Measurements from ENCODE around the gene PRSS3. TPM values are rescaled to one million over a fixed set of nuclear protein-coding genes. Genes with fewer than 3 reads are reported as not detected.
A peak's percentile ranks its signal among the peaks of the same experiment; 100 is the strongest.

Gene PRSS3
- polyA plus RNA-seq, 1 donor (not counting 4 experiments of a cell fraction or from before 2014, with no cell fraction given) = 9.1 TPM

- no peaks in the 10 kb centered on the region for H3K36me3 ChIP-seq (ENCODE audit: control insufficient read depth in 2 of 2, extremely low read depth in 1 of 2, insufficient read depth in 2 of 2, low read length in 2 of 2)
- peak overlapping the region; percentile 82 for H2AFZ ChIP-seq (ENCODE audit: control insufficient read depth, low read length)
- no peaks in the 10 kb centered on the region for H3K79me2 ChIP-seq (ENCODE audit: control insufficient read depth, insufficient read depth, low read length)
- H4K20me1 ChIP-seq (ENCODE audit: control insufficient read depth, extremely low read depth, insufficient read depth, low read length) = no peaks in the 10 kb centered on the region
- H3K4me2 ChIP-seq (ENCODE audit: control insufficient read depth, extremely low read depth, insufficient read depth, low read depth, low read length) = peak overlapping the region; percentile 55
- H3K4me1 ChIP-seq (ENCODE audit: control insufficient read depth, extremely low read depth, insufficient read depth, low read length) = peaks cover 37% of the 10 kb centered on the region
- H3K9me1 ChIP-seq (ENCODE audit: control insufficient read depth, extremely low read depth, insufficient read depth, low read length) = no peaks in the 10 kb centered on the region
- DNase-seq (ENCODE audit: low read depth, low spot score) (no peak), FAIRE-seq (peak; percentile 92)
- H3K9ac ChIP-seq (ENCODE audit: control insufficient read depth, extremely low read depth, insufficient read depth, low read length) = peak overlapping the region; percentile 24
- peak overlapping the region; percentile 45 for H3K27ac ChIP-seq (ENCODE audit: control insufficient read depth, insufficient read depth, low read length)
- no peaks in the 10 kb centered on the region for H3K9me3 ChIP-seq (ENCODE audit: control insufficient read depth, low read depth, low read length)
- no peaks in the 10 kb centered on the region for H3K27me3 ChIP-seq (ENCODE audit: control insufficient read depth, extremely low read depth, insufficient read depth, low read length)
- dilution Hi-C loops (cut with MboI; ENCODE audit: extremely low pct_ligation_motif_present, low sequenced_read_pairs) = no loop called here
- no peak for TF ChIP-seq EZH2 (IDR thresholded peaks at IDR 0.05; ENCODE audit: low read length)
- peak; percentile 67 to 80 (median 79) for TF ChIP-seq CTCF (optimal IDR thresholded peaks at IDR 0.05 in 1 of 3, IDR thresholded peaks at IDR 0.05 in 1 of 3, conservative IDR thresholded peaks at IDR 0.05 in 1 of 3; ENCODE audit: extremely low read depth in 1 of 3, insufficient read depth in 2 of 3, low read length in 3 of 3)
- H3K4me3 ChIP-seq (ENCODE audit: control insufficient read depth in 2 of 3, extremely low read depth in 1 of 3, insufficient read depth in 2 of 3, low read depth in 1 of 3, low read length in 3 of 3) = peak overlapping the region in 2 of 3 experiments; percentile 23 to 47
Observed at GRCh38 chr9:33778700-33779351, 16.5 kb upstream of the PRSS3 start.

- H3K9me3 ChIP-seq (ENCODE audit: control insufficient read depth, low read depth, low read length) = no peaks in the 10 kb centered on the region
- dilution Hi-C loops (cut with MboI; ENCODE audit: extremely low pct_ligation_motif_present, low sequenced_read_pairs) = no loop called here
- no peak for FAIRE-seq
- no peak overlapping the region for H3K4me3 ChIP-seq (ENCODE audit: control insufficient read depth in 2 of 3, extremely low read depth in 1 of 3, insufficient read depth in 2 of 3, low read depth in 1 of 3, low read length in 3 of 3)
- no peaks in the 10 kb centered on the region for H3K79me2 ChIP-seq (ENCODE audit: control insufficient read depth, insufficient read depth, low read length)
- peaks cover 31% of the 10 kb centered on the region for H3K4me1 ChIP-seq (ENCODE audit: control insufficient read depth, extremely low read depth, insufficient read depth, low read length)
- H3K36me3 ChIP-seq (ENCODE audit: control insufficient read depth in 2 of 2, extremely low read depth in 1 of 2, insufficient read depth in 2 of 2, low read length in 2 of 2) = no peaks in the 10 kb centered on the region
- H3K27ac ChIP-seq (ENCODE audit: control insufficient read depth, insufficient read depth, low read length) = peak overlapping the region; percentile 47
- no peaks in the 10 kb centered on the region for H4K20me1 ChIP-seq (ENCODE audit: control insufficient read depth, extremely low read depth, insufficient read depth, low read length)
- TF ChIP-seq CTCF (optimal IDR thresholded peaks at IDR 0.05 in 1 of 3, IDR thresholded peaks at IDR 0.05 in 1 of 3, conservative IDR thresholded peaks at IDR 0.05 in 1 of 3; ENCODE audit: extremely low read depth in 1 of 3, insufficient read depth in 2 of 3, low read length in 3 of 3) = no peak
- no peak for TF ChIP-seq EZH2 (IDR thresholded peaks at IDR 0.05; ENCODE audit: low read length)
- H2AFZ ChIP-seq (ENCODE audit: control insufficient read depth, low read length) = no peak overlapping the region
- no peaks in the 10 kb centered on the region for H3K27me3 ChIP-seq (ENCODE audit: control insufficient read depth, extremely low read depth, insufficient read depth, low read length)
- H3K4me2 ChIP-seq (ENCODE audit: control insufficient read depth, extremely low read depth, insufficient read depth, low read depth, low read length) = peak overlapping the region; percentile 55
- DNase-seq (ENCODE audit: low read depth, low spot score) = no peak
- no peak overlapping the region for H3K9ac ChIP-seq (ENCODE audit: control insufficient read depth, extremely low read depth, insufficient read depth, low read length)
- H3K9me1 ChIP-seq (ENCODE audit: control insufficient read depth, extremely low read depth, insufficient read depth, low read length) = no peaks in the 10 kb centered on the region
Observed at GRCh38 chr9:33780276-33780675, 15.1 kb upstream of the PRSS3 start.
